ENCODE measurements around the gene SLC25A12.

Gene SLC25A12

GRCh38 chr2:171889333-171889732 lies 4.7 kb downstream of the SLC25A12 start:
- no peak for DNase-seq (ENCODE audit: low read depth)
- TF ChIP-seq CTCF (IDR thresholded peaks at IDR 0.05; ENCODE audit: insufficient read depth, low read depth, low read length, missing control alignments): no peak
- no peak overlapping the region for H3K4me3 ChIP-seq (ENCODE audit: low read depth, low read length)

GRCh38 chr2:171883275-171883893 lies 10.7 kb downstream of the SLC25A12 start:
- TF ChIP-seq CTCF (IDR thresholded peaks at IDR 0.05; ENCODE audit: insufficient read depth, low read depth, low read length, missing control alignments): no peak
- no peak for DNase-seq (ENCODE audit: low read depth)
- H3K4me3 ChIP-seq (ENCODE audit: low read depth, low read length): no peak overlapping the region

GRCh38 chr2:171882089-171882769 lies 11.8 kb downstream of the SLC25A12 start:
- H3K4me3 ChIP-seq (ENCODE audit: low read depth, low read length): no peak overlapping the region
- peak; percentile 41 for DNase-seq (ENCODE audit: low read depth)
- no peak for TF ChIP-seq CTCF (IDR thresholded peaks at IDR 0.05; ENCODE audit: insufficient read depth, low read depth, low read length, missing control alignments)

GRCh38 chr2:171880774-171881173 lies 13.3 kb downstream of the SLC25A12 start:
- DNase-seq (ENCODE audit: low read depth): no peak
- H3K4me3 ChIP-seq (ENCODE audit: low read depth, low read length): no peak overlapping the region
- no peak for TF ChIP-seq CTCF (IDR thresholded peaks at IDR 0.05; ENCODE audit: insufficient read depth, low read depth, low read length, missing control alignments)

GRCh38 chr2:171879865-171880264 lies 14.2 kb downstream of the SLC25A12 start:
- no peak for DNase-seq (ENCODE audit: low read depth)
- H3K4me3 ChIP-seq (ENCODE audit: low read depth, low read length): no peak overlapping the region
- TF ChIP-seq CTCF (IDR thresholded peaks at IDR 0.05; ENCODE audit: insufficient read depth, low read depth, low read length, missing control alignments): no peak

GRCh38 chr2:171878481-171878993 lies 15.5 kb downstream of the SLC25A12 start:
- no peak for TF ChIP-seq CTCF (IDR thresholded peaks at IDR 0.05; ENCODE audit: insufficient read depth, low read depth, low read length, missing control alignments)
- DNase-seq (ENCODE audit: low read depth): peak; percentile 30
- no peak overlapping the region for H3K4me3 ChIP-seq (ENCODE audit: low read depth, low read length)
